ENCODE results near the gene TRIL.

Gene TRIL

DNA sequence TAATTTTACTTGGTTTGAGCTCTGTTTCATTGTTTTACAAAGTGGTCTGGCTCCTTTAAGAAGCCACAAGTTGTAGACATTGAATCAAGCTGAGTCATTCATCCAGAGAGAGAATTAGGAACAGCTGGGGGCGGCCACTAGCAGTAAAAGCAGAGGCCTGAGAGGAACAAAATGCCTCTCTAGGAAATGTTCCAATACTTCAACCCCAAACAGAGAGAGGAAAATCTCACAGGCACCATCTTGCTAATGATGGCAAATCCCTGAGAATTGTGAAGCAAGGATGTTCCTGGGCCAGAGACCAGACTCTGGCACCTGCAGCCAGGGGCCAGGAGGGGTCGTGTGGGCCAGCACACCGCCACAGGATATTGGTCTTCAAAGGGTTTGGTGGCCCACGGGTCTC is 26.5 kb upstream of the TRIL start:
- TF ChIP-seq, protein P1, sequence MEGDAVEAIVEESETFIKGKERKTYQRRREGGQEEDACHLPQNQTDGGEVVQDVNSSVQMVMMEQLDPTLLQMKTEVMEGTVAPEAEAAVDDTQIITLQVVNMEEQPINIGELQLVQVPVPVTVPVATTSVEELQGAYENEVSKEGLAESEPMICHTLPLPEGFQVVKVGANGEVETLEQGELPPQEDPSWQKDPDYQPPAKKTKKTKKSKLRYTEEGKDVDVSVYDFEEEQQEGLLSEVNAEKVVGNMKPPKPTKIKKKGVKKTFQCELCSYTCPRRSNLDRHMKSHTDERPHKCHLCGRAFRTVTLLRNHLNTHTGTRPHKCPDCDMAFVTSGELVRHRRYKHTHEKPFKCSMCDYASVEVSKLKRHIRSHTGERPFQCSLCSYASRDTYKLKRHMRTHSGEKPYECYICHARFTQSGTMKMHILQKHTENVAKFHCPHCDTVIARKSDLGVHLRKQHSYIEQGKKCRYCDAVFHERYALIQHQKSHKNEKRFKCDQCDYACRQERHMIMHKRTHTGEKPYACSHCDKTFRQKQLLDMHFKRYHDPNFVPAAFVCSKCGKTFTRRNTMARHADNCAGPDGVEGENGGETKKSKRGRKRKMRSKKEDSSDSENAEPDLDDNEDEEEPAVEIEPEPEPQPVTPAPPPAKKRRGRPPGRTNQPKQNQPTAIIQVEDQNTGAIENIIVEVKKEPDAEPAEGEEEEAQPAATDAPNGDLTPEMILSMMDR (IDR thresholded peaks at IDR 0.05; ENCODE audit: low read depth, low read length), result no peak
- in situ Hi-C loops (cut with HindIII; ENCODE audit: low sequenced_read_pairs), result no loop called here
- peak; percentile 91 for DNase-seq (ENCODE audit: low read depth, low spot score)
- H3K4me3 ChIP-seq (ENCODE audit: low read depth, low read length), result no peak overlapping the region

DNA sequence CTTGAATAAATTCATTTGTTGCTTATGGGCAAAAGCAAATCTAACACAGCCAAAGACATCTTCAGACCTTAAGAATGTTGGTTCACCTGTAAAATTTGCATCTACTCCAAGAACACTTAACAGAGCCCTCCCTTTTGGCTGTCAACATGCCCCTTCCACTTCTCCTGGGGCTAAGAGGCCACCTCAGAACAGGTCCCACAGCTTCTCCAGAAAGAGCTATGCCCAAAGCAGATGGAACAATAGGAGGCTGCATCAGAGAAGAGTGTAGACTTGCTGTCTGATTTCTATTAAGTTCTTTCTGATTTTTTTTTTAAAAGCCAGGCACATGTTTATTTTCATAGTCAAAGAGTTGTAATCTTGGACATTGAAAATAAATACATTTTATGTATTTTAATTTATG is 26.1 kb upstream of the TRIL start:
- TF ChIP-seq, protein P1 (IDR thresholded peaks at IDR 0.05; ENCODE audit: low read depth, low read length), result no peak
- in situ Hi-C loops (cut with HindIII; ENCODE audit: low sequenced_read_pairs), result no loop called here
- H3K4me3 ChIP-seq (ENCODE audit: low read depth, low read length), result no peak overlapping the region
- no peak for DNase-seq (ENCODE audit: low read depth, low spot score)

DNA sequence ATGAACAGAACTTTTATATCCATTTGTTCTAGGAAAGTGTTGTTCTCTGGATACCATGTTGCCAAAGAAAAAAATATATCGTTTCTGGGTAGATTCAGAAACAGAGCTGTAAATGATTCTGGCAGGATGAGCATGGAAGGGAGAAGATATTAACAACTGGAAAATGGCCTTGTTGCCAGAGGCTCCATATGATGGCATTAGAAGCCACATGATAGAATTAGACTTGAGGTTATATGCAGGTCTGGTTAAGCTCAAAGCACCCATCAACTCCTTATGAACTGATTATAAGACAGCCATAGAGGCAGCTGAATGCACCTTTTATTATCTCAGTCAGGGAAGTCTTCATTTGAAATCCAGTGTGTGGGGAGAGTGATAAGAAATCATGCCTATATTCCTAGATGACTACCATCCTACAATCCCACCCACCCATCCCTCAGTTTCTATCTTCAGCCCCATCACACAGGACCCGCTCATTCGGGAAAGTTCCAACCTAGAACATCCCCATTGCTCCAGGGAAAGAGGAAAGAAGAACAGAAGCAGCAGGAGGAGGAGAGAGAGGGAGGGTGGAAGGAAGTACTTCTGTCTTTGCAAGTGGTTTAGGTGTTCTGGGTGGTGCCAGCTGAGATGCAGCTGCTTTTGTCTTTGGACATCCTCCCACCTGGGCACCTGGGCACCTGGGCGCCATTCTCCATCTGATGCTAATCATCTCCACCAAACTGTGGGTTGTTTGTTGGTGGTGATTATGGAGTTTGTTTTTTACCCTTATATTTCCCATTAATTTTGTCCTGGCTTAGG is 25.5 kb upstream of the TRIL start:
- no peak for DNase-seq (ENCODE audit: low read depth, low spot score)
- in situ Hi-C loops (cut with HindIII; ENCODE audit: low sequenced_read_pairs), result no loop called here
- TF ChIP-seq, protein P1 (IDR thresholded peaks at IDR 0.05; ENCODE audit: low read depth, low read length), result no peak
- no peak overlapping the region for H3K4me3 ChIP-seq (ENCODE audit: low read depth, low read length)

DNA sequence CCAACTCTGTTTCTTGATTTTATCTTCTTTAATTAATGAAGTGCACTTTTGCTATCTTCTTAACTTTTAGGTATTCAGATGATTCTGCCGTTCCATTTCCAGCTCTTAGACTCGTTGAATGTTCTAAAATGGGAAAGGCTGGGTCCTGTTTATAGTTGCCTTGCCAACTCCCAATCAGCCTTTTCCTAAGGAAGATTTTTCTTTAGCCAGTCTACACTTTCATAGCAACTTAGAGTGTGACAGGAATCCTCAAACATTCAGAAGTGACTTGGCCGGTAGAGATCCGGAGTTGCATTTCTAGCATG is 23.0 kb upstream of the TRIL start:
- in situ Hi-C loops (cut with HindIII; ENCODE audit: low sequenced_read_pairs), result no loop called here
- DNase-seq (ENCODE audit: low read depth, low spot score), result no peak
- TF ChIP-seq, protein P1 (IDR thresholded peaks at IDR 0.05; ENCODE audit: low read depth, low read length), result no peak
- H3K4me3 ChIP-seq (ENCODE audit: low read depth, low read length), result no peak overlapping the region

DNA sequence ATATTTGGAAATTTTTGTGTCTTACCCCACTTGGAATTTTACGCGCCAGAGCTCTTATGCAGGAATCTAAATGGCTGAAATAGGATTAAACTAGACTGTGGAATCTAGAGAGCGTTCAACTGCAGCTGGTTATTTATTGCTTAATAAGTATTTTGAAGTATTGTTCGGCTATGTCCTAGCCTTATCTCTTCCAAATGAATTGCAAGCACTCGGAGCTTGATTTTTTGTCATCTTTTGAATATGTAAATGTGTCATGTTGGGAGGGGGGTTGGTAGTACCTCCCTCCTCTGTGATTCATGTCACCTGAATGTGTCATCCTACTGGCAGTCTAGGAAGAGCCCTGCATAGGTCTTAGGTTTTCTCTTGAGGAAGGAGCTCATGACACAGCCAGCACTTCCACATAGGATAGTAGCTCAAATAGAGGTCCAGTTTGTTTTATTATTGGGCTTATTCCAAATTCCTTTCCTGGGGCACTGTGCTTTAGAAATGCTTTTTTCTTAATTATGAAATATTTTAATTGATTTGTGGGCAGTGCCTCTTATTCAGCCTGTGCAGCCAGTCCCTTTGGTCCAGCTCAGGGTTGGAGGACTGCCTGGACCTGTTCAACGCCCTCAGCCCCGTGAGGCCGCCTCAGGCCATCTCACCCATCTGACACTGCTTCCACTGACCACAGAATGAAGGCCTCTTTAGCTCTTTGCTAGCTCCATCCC is 22.5 kb upstream of the TRIL start:
- no peak overlapping the region for H3K4me3 ChIP-seq (ENCODE audit: low read depth, low read length)
- TF ChIP-seq, protein P1 (IDR thresholded peaks at IDR 0.05; ENCODE audit: low read depth, low read length), result no peak
- in situ Hi-C loops (cut with HindIII; ENCODE audit: low sequenced_read_pairs), result no loop called here
- no peak for DNase-seq (ENCODE audit: low read depth, low spot score)

DNA sequence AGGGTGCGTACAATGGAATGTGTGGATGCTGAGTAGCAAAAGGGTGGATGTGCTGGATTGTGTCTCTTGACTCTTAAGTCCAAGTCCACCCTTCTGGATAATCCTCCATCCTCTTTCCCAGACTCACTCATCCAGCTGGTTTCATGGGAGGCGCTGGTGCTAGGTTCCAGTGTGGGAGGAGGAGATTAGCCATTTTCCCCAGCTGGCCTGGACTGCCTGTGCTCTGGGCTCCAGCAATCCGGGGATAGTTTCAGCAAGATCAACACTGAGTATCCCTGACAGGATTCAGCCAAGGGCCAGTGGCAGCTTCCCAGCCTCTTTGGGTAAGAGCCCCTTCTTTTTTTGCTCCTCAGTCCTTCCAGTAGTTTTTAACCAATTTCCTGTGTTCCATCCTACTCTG is 21.6 kb upstream of the TRIL start:
- no peak overlapping the region for H3K4me3 ChIP-seq (ENCODE audit: low read depth, low read length)
- in situ Hi-C loops (cut with HindIII; ENCODE audit: low sequenced_read_pairs), result no loop called here
- TF ChIP-seq, protein P1 (IDR thresholded peaks at IDR 0.05; ENCODE audit: low read depth, low read length), result no peak
- no peak for DNase-seq (ENCODE audit: low read depth, low spot score)

All from astrocyte of the spinal cord (primary cell).